H9 (cell line): ENCODE data around the gene OSBPL2. TPM values are rescaled to one million over a fixed set of nuclear protein-coding genes. Genes with fewer than 3 reads are reported as not detected.

Experiments used
- DNase-seq: peaks from one replicate; pipeline ENCODE4 v3.0.0-alpha.2; 2017
- H2AFZ ChIP-seq: one replicate; pipeline ENCODE4 v1.6.1; 2013; ENCODE audit warnings: mild to moderate bottlenecking, low read length, control low read depth, moderate library complexity
- H2AK5ac ChIP-seq: 2 replicates; pipeline ENCODE4 v1.6.1; 2013; ENCODE audit warnings: low read length, control low read depth, mixed read lengths; ENCODE audit not compliant: insufficient read length
- H2BK120ac ChIP-seq: one replicate; pipeline ENCODE4 v1.6.1; 2013; ENCODE audit warnings: low read depth, mild to moderate bottlenecking, low read length, control low read depth, inconsistent platforms; ENCODE audit not compliant: poor library complexity, severe bottlenecking
- H2BK12ac ChIP-seq: 2 replicates; pipeline ENCODE4 v1.6.1; 2013; ENCODE audit warnings: low read length, control low read depth, mixed read lengths, low read depth; ENCODE audit not compliant: insufficient read length
- H2BK15ac ChIP-seq: 2 replicates; pipeline ENCODE4 v1.6.1; 2013; ENCODE audit warnings: low read depth, low read length, control low read depth
- H2BK20ac ChIP-seq: one replicate; pipeline ENCODE4 v1.6.1; 2013; ENCODE audit warnings: low read depth, mild to moderate bottlenecking, low read length, control low read depth, inconsistent platforms; ENCODE audit not compliant: poor library complexity, severe bottlenecking
- H2BK5ac ChIP-seq: 2 replicates; pipeline ENCODE4 v1.6.1; 2013; ENCODE audit warnings: low read length, control low read depth, mixed read lengths; ENCODE audit not compliant: insufficient read length
- H3K14ac ChIP-seq: 2 replicates; pipeline ENCODE4 v1.6.1; 2013; ENCODE audit warnings: low read length, control low read depth; ENCODE audit not compliant: insufficient read depth
- H3K18ac ChIP-seq: 2 replicates; pipeline ENCODE4 v1.6.1; 2013; ENCODE audit warnings: low read depth, mild to moderate bottlenecking, mixed read lengths, low read length, control low read depth; ENCODE audit not compliant: insufficient read length
- H3K23ac ChIP-seq: 2 replicates; pipeline ENCODE4 v1.6.1; 2013; ENCODE audit warnings: low read length, control low read depth, mixed read lengths, low read depth; ENCODE audit not compliant: insufficient read length
- H3K23me2 ChIP-seq: 2 replicates; pipeline ENCODE4 v1.6.1; 2013; ENCODE audit warnings: low read depth, mild to moderate bottlenecking, mixed read lengths, low read length, control low read depth; ENCODE audit not compliant: insufficient read length, poor library complexity, severe bottlenecking
- H3K27ac ChIP-seq: 2 replicates; pipeline ENCODE4 v1.5.1; 2013; ENCODE audit warnings: low read length, control low read depth, mixed read lengths, low read depth; ENCODE audit not compliant: insufficient read length
- H3K27me3 ChIP-seq: 2 replicates; pipeline ENCODE4 v1.6.1; 2013; ENCODE audit warnings: low read length, control low read depth, inconsistent platforms; ENCODE audit not compliant: insufficient read depth
- H3K4ac ChIP-seq: 2 replicates; pipeline ENCODE4 v1.6.1; 2013; ENCODE audit warnings: low read depth, mild to moderate bottlenecking, control low read depth, inconsistent platforms, low read length, moderate library complexity
- H3K4me1 ChIP-seq: 2 replicates; pipeline ENCODE4 v1.6.1; 2013; ENCODE audit warnings: low read length, control low read depth, inconsistent platforms; ENCODE audit not compliant: insufficient read depth
- H3K4me2 ChIP-seq: 2 replicates; pipeline ENCODE4 v1.6.1; 2013; ENCODE audit warnings: low read length, control low read depth, mixed read lengths; ENCODE audit not compliant: insufficient read length, insufficient read depth
- H3K56ac ChIP-seq: 2 replicates; pipeline ENCODE4 v1.6.1; 2013; ENCODE audit warnings: low read depth, mild to moderate bottlenecking, mixed read lengths, low read length, control low read depth; ENCODE audit not compliant: insufficient read length
- H3K79me1 ChIP-seq: 2 replicates; pipeline ENCODE4 v1.6.1; 2013; ENCODE audit warnings: low read depth, mild to moderate bottlenecking, moderate library complexity, low read length, control low read depth, inconsistent platforms; ENCODE audit not compliant: insufficient read depth, poor library complexity, severe bottlenecking
- H3K79me2 ChIP-seq: 2 replicates; pipeline ENCODE4 v1.6.1; 2013; ENCODE audit warnings: low read length, control low read depth, inconsistent platforms; ENCODE audit not compliant: insufficient read depth
- H3K9ac ChIP-seq: 2 replicates; pipeline ENCODE4 v1.6.1; 2013; ENCODE audit warnings: low read length, control low read depth, mixed read lengths; ENCODE audit not compliant: insufficient read length; ENCODE audit errors: extremely low read depth
- H3K9me3 ChIP-seq: one replicate; pipeline ENCODE4 v1.6.1; 2013; ENCODE audit warnings: low read depth, low read length, inconsistent platforms; ENCODE audit not compliant: control insufficient read depth
- H3T11ph ChIP-seq: one replicate; pipeline ENCODE4 v1.6.1; 2013; ENCODE audit warnings: mild to moderate bottlenecking, low read length, control low read depth, inconsistent platforms
- H4K20me1 ChIP-seq: one replicate; pipeline ENCODE4 v1.6.1; 2013; ENCODE audit not compliant: control insufficient read depth, insufficient read length, insufficient read depth
- H4K5ac ChIP-seq: 2 replicates; pipeline ENCODE4 v1.6.1; 2013; ENCODE audit warnings: low read depth, mild to moderate bottlenecking, mixed read lengths, low read length, control low read depth; ENCODE audit not compliant: insufficient read length
- H4K8ac ChIP-seq: replicated peaks from 2 replicates; pipeline ENCODE4 v1.6.1; 2013; ENCODE audit warnings: low read length, control low read depth, mixed read lengths, low read depth; ENCODE audit not compliant: insufficient read length
- H4K91ac ChIP-seq: 2 replicates; pipeline ENCODE4 v1.6.1; 2013; ENCODE audit warnings: low read depth, mild to moderate bottlenecking, moderate library complexity, mixed read lengths, low read length, control low read depth; ENCODE audit not compliant: insufficient read length
- H3K27ac Mint-ChIP-seq, 3 experiments: 2 replicates in 2 of 3; 3 replicates in 1 of 3; pipeline ENCODE4 v1.8.0; 2020 to 2021; ENCODE audit warnings: mixed read lengths in 3 of 3, mild to moderate bottlenecking in 1 of 3, moderate library complexity in 1 of 3
- H3K27me3 Mint-ChIP-seq: 2 replicates; pipeline ENCODE4 v1.8.0; 2021; ENCODE audit warnings: low read depth, mild to moderate bottlenecking, moderate library complexity, mixed read lengths
- H3K36me3 Mint-ChIP-seq, 3 experiments: 2 replicates in 2 of 3; 3 replicates in 1 of 3; pipeline ENCODE4 v1.8.0; 2020 to 2021; ENCODE audit warnings: low read depth in 3 of 3, mixed read lengths in 3 of 3; ENCODE audit not compliant: insufficient read depth in 1 of 3
- H3K4me1 Mint-ChIP-seq, 2 experiments: 2 replicates each; pipeline ENCODE4 v1.8.0; 2020; ENCODE audit warnings: mixed read lengths in 2 of 2
- H3K4me3 Mint-ChIP-seq, 2 experiments: 2 replicates in 1 of 2; 3 replicates in 1 of 2; pipeline ENCODE4 v1.8.0; 2020 to 2021; ENCODE audit warnings: mild to moderate bottlenecking in 2 of 2, mixed read lengths in 2 of 2, moderate library complexity in 1 of 2
- H3K9me3 Mint-ChIP-seq, 2 experiments: 2 replicates in 1 of 2; 3 replicates in 1 of 2; pipeline ENCODE4 v1.8.0; 2020; ENCODE audit warnings: mild to moderate bottlenecking in 2 of 2, mixed read lengths in 2 of 2, moderate library complexity in 1 of 2
- CTCF ChIP-seq: fragments of 200-600 bp; sonication (generic); conservative IDR thresholded peaks from 3 replicates; pipeline ENCODE4 v1.8.0; 2021; ENCODE audit warnings: antibody characterized with exemption, mild to moderate bottlenecking
- WGBS: extraction: QIAGEN DNeasy Blood & Tissue Kit; methylation state at CpG from one replicate; pipeline ENCODE4 v1.1.7; 2013; ENCODE audit warnings: missing lambda C conversion rate, low lambda C conversion rate, mixed read lengths; ENCODE audit not compliant: insufficient read length; ENCODE audit errors: extremely low coverage; 5-methylcytosine and 5-hydroxymethylcytosine counted together
- total RNA-seq: library from RNA; stranded (reverse); gene quantifications from 2 replicates; pipeline ENCODE4 v1.2.1, GENCODE V29; 2021

Gene OSBPL2
- total RNA-seq, 1 experiment from 2014 or later: 47.3 TPM

GRCh38 chr20:62227977-62228958 is 10.1 kb upstream of the OSBPL2 start:
- no peak overlapping the region for H3K9ac ChIP-seq
- peaks cover 37% of the 10 kb centered on the region for H3K27me3 Mint-ChIP-seq
- H3K79me1 ChIP-seq: no peaks in the 10 kb centered on the region
- no peak overlapping the region for H2AFZ ChIP-seq
- H3K14ac ChIP-seq: no peak overlapping the region
- H4K8ac ChIP-seq: no peak overlapping the region
- H3K36me3 Mint-ChIP-seq: no peaks in the 10 kb centered on the region
- H2BK20ac ChIP-seq: no peak overlapping the region
- H3K9me3 ChIP-seq: no peaks in the 10 kb centered on the region
- no peak overlapping the region for H2BK12ac ChIP-seq
- no peaks in the 10 kb centered on the region for H3K9me3 Mint-ChIP-seq
- peak; percentile 85 for DNase-seq
- H2AK5ac ChIP-seq: no peak overlapping the region
- H3K4ac ChIP-seq: no peak overlapping the region
- H3K23ac ChIP-seq: no peak overlapping the region
- no peak overlapping the region for H3K27ac Mint-ChIP-seq
- H2BK120ac ChIP-seq: no peak overlapping the region
- no peak overlapping the region for H3K4me3 Mint-ChIP-seq
- no peaks in the 10 kb centered on the region for H3K23me2 ChIP-seq
- H3T11ph ChIP-seq: no peak overlapping the region
- H3K4me2 ChIP-seq: no peak overlapping the region
- H4K20me1 ChIP-seq: no peaks in the 10 kb centered on the region
- H3K79me2 ChIP-seq: no peaks in the 10 kb centered on the region
- no peaks in the 10 kb centered on the region; the same call in 1 of the 2 replicates for H3K4me1 ChIP-seq
- H4K91ac ChIP-seq: no peak overlapping the region
- H3K4me1 Mint-ChIP-seq: peaks cover 2% of the 10 kb centered on the region in 2 experiments; a peak in 2 of 4 replicates
- H3K27me3 ChIP-seq: no peaks in the 10 kb centered on the region; the same call in 1 of the 2 replicates
- no peak overlapping the region for H3K56ac ChIP-seq
- no peak overlapping the region for H4K5ac ChIP-seq
- TF ChIP-seq CTCF: no peak
- H3K18ac ChIP-seq: no peak overlapping the region
- H2BK5ac ChIP-seq: no peak overlapping the region
- H3K27ac ChIP-seq: no peak overlapping the region
- no peak overlapping the region for H2BK15ac ChIP-seq
- WGBS: no CpG with 5 or more reads among the region's 37 CpGs
